ENCODE data around the gene TMC3. TPM values are rescaled to one million over a fixed set of nuclear protein-coding genes. Genes with fewer than 3 reads are reported as not detected.
"Not testable (repeated sequence)": the region's sequence is repeated elsewhere in the genome, so short reads cannot be mapped to it uniquely, and the experiment has no call there.

Gene TMC3
- total RNA-seq, 1 experiment from 2014 or later, result not detected

DNA sequence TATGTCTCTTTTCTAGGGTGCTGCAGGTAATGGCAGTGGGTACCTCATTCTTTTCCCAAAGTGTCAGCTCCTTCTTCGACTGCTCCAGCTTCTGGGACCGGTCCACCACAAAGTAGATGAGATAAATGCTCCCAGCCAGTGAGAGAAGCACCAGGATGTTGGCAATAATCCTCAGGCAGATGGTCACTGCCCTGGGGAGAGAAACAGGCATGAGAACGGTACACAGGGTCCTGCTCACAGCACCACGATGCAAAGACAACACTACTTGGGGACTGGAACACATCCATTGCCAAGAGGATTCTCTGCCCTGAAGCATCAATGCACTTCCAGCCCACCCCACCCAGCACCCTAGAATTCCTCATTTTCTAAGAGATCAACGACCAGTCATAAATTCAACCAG, 22.4 kb downstream of the TMC3 start:
- CTCF ChIA-PET, result no interaction called here
- TF ChIP-seq CTCF (conservative IDR thresholded peaks at IDR 0.05) (no peak), EZH2 (IDR thresholded peaks at IDR 0.05; ENCODE audit: low read depth) (no peak)

DNA sequence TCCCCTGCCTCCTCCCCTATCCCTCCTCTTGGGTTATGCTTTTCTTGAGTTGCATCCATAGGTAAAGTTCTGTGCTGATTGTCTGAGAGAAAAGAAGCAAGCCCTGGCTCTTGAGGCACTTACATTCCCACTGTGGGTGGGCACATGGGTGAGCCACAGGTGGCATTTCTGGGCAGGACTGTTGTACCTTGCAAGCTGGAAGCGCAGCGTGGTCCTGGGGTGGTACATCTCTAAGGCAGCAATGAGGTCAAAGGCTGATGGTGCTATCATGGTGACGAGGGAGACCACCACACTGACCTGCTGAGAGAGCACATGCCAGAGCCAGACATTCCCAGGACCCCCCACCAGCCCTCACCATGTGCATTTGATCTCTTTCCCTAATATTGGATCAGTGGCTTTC, 24.7 kb downstream of the TMC3 start:
- Histone ChIP-seq H3K4me2 (no peak overlapping the region), H3K9me2 (ENCODE audit: insufficient read depth) (no peaks in the 10 kb centered on the region), H3K4me3 (no peak overlapping the region), H3K36me3 (ENCODE audit: low read depth) (no peaks in the 10 kb centered on the region), H3K27ac (no peak overlapping the region), H3K9me3 (ENCODE audit: insufficient read depth, low read depth) (no peaks in the 10 kb centered on the region), H4K20me1 (ENCODE audit: insufficient read depth) (no peaks in the 10 kb centered on the region), H3F3A (ENCODE audit: insufficient read depth, low read depth) (no peaks in the 10 kb centered on the region), H3K79me2 (ENCODE audit: low read depth) (no peaks in the 10 kb centered on the region), H2AFZ (no peak overlapping the region), H3K4me1 (replicated peaks; ENCODE audit: insufficient read depth) (no peaks in the 10 kb centered on the region), H3K27me3 (ENCODE audit: insufficient read depth, low read depth) (peaks cover 22% of the 10 kb centered on the region)
- BruUV-seq (replicated peaks), result no TSS peak
- intact Hi-C loops (cut with micrococcal nuclease; ENCODE audit: unreplicated experiment), result no loop called here
- POLR2A ChIA-PET (ENCODE audit: unreplicated experiment), result no interaction called here
- no peak for DNase-seq
- CTCF ChIA-PET, result no interaction called here
- TF ChIP-seq CTCF (conservative IDR thresholded peaks at IDR 0.05), result no peak
- TF ChIP-seq EZH2 (IDR thresholded peaks at IDR 0.05; ENCODE audit: low read depth), result no peak

More for the DNA sequence above, 22.4 kb downstream of the TMC3 start:
- POLR2A ChIA-PET (ENCODE audit: unreplicated experiment), result no interaction called here
- H3F3A ChIP-seq (ENCODE audit: insufficient read depth, low read depth), result no peaks in the 10 kb centered on the region
- H2AFZ ChIP-seq, result no peak overlapping the region
- no peaks in the 10 kb centered on the region for H3K79me2 ChIP-seq (ENCODE audit: low read depth)
- intact Hi-C loops (cut with micrococcal nuclease; ENCODE audit: unreplicated experiment), result no loop called here
- H3K4me1 ChIP-seq (replicated peaks; ENCODE audit: insufficient read depth), result no peaks in the 10 kb centered on the region
- no peak overlapping the region for H3K27ac ChIP-seq
- H3K9me2 ChIP-seq (ENCODE audit: insufficient read depth), result no peaks in the 10 kb centered on the region
- BruUV-seq (replicated peaks), result no TSS peak
- DNase-seq, result no peak
- H3K36me3 ChIP-seq (ENCODE audit: low read depth), result no peaks in the 10 kb centered on the region
- H3K27me3 ChIP-seq (ENCODE audit: insufficient read depth, low read depth), result peaks cover 22% of the 10 kb centered on the region
- no peaks in the 10 kb centered on the region for H4K20me1 ChIP-seq (ENCODE audit: insufficient read depth)
- H3K4me2 ChIP-seq, result no peak overlapping the region
- H3K9me3 ChIP-seq (ENCODE audit: insufficient read depth, low read depth), result no peaks in the 10 kb centered on the region
- H3K4me3 ChIP-seq, result no peak overlapping the region

- H2AFZ ChIP-seq; H3F3A ChIP-seq (ENCODE audit: insufficient read depth, low read depth); H4K20me1 ChIP-seq (ENCODE audit: insufficient read depth); CTCF ChIA-PET; H3K4me2 ChIP-seq; DNase-seq; H3K79me2 ChIP-seq (ENCODE audit: low read depth); H3K9me3 ChIP-seq (ENCODE audit: insufficient read depth, low read depth); H3K9me2 ChIP-seq (ENCODE audit: insufficient read depth); intact Hi-C loops (cut with micrococcal nuclease; ENCODE audit: unreplicated experiment); H3K27ac ChIP-seq; H3K36me3 ChIP-seq (ENCODE audit: low read depth); H3K4me1 ChIP-seq (replicated peaks; ENCODE audit: insufficient read depth); POLR2A ChIA-PET (ENCODE audit: unreplicated experiment); H3K4me3 ChIP-seq; BruUV-seq (replicated peaks): not testable (repeated sequence)
- peaks cover 22% of the 10 kb centered on the region for H3K27me3 ChIP-seq (ENCODE audit: insufficient read depth, low read depth)
These were observed 25.3 kb downstream of the TMC3 start for GRCh38 chr15:81348691-81349090.

- peaks cover 22% of the 10 kb centered on the region for H3K27me3 ChIP-seq (ENCODE audit: insufficient read depth, low read depth)
- H3K4me3 ChIP-seq, result no peak overlapping the region
- no peak for DNase-seq
- intact Hi-C loops (cut with micrococcal nuclease; ENCODE audit: unreplicated experiment), result no loop called here
- TF ChIP-seq EZH2 (IDR thresholded peaks at IDR 0.05; ENCODE audit: low read depth), result no peak
- no peak for TF ChIP-seq CTCF (conservative IDR thresholded peaks at IDR 0.05)
- no peaks in the 10 kb centered on the region for H4K20me1 ChIP-seq (ENCODE audit: insufficient read depth)
- H3K4me2 ChIP-seq, result no peak overlapping the region
- no peaks in the 10 kb centered on the region for H3K36me3 ChIP-seq (ENCODE audit: low read depth)
- H3K27ac ChIP-seq, result no peak overlapping the region
- no TSS peak for BruUV-seq (replicated peaks)
- no peaks in the 10 kb centered on the region for H3K79me2 ChIP-seq (ENCODE audit: low read depth)
- no peak overlapping the region for H2AFZ ChIP-seq
- H3K9me2 ChIP-seq (ENCODE audit: insufficient read depth), result no peaks in the 10 kb centered on the region
- POLR2A ChIA-PET (ENCODE audit: unreplicated experiment), result no interaction called here
- no peaks in the 10 kb centered on the region for H3K4me1 ChIP-seq (replicated peaks; ENCODE audit: insufficient read depth)
- no peaks in the 10 kb centered on the region for H3F3A ChIP-seq (ENCODE audit: insufficient read depth, low read depth)
- CTCF ChIA-PET, result no interaction called here
- H3K9me3 ChIP-seq (ENCODE audit: insufficient read depth, low read depth), result no peaks in the 10 kb centered on the region
These were observed 26.1 kb downstream of the TMC3 start for GRCh38 chr15:81347910-81348309.
